Stimulated activated CD8-positive, alpha-beta memory T cell treated with anti-CD3 and anti-CD28 coated beads, Interleukin-15, amount 100 ng/mL, for 24 hours (primary cell): ENCODE data around the gene PPP2R2C.

ENCODE experiments used
- DNase-seq: peaks from one replicate; pipeline ENCODE4 v3.0.0-alpha.2; 2020; ENCODE audit warnings: low read depth

PPP2R2C gene

GRCh38 chr4:6327220-6327917, 145.0 kb downstream of the PPP2R2C start:
- peak; percentile 69 for DNase-seq

GRCh38 chr4:6326312-6327060, 145.9 kb downstream of the PPP2R2C start:
- DNase-seq: no peak

GRCh38 chr4:6325788-6326290, 146.6 kb downstream of the PPP2R2C start:
- no peak for DNase-seq

- DNase-seq: no peak
Measured at GRCh38 chr4:6324999-6325787, 147.2 kb downstream of the PPP2R2C start.

GRCh38 chr4:6324461-6324998, 147.9 kb downstream of the PPP2R2C start:
- no peak for DNase-seq

- DNase-seq: no peak
Measured at GRCh38 chr4:6322761-6323566, 149.4 kb downstream of the PPP2R2C start.

GRCh38 chr4:6322067-6322760, 150.2 kb downstream of the PPP2R2C start:
- DNase-seq: no peak

GRCh38 chr4:6321361-6321760, 151.1 kb downstream of the PPP2R2C start:
- DNase-seq: no peak

- no peak for DNase-seq
Measured at GRCh38 chr4:6320663-6321062, 151.8 kb downstream of the PPP2R2C start.

- no peak for DNase-seq
Measured at GRCh38 chr4:6319530-6320150, 152.8 kb downstream of the PPP2R2C start.

GRCh38 chr4:6318206-6318605, 154.2 kb downstream of the PPP2R2C start:
- DNase-seq: no peak

- DNase-seq: no peak
Measured at GRCh38 chr4:6316461-6317003, 155.9 kb downstream of the PPP2R2C start.

GRCh38 chr4:6313216-6313615, 159.2 kb downstream of the PPP2R2C start:
- DNase-seq: no peak

GRCh38 chr4:6309777-6310176, 162.6 kb downstream of the PPP2R2C start:
- DNase-seq: no peak

GRCh38 chr4:6308899-6309643, 163.3 kb downstream of the PPP2R2C start:
- no peak for DNase-seq

GRCh38 chr4:6307891-6308290, 164.5 kb downstream of the PPP2R2C start:
- no peak for DNase-seq

- DNase-seq: no peak
Measured at GRCh38 chr4:6307230-6307629, 165.2 kb downstream of the PPP2R2C start.

- DNase-seq: no peak
Measured at GRCh38 chr4:6306299-6306698, 166.1 kb downstream of the PPP2R2C start.

GRCh38 chr4:6303943-6304342, 168.5 kb downstream of the PPP2R2C start:
- no peak for DNase-seq
